NCI-H2196 (cell line): ENCODE data around the gene STAT5B.
A peak's percentile ranks its signal among the peaks of the same experiment; 100 is the strongest.
"Not testable (repeated sequence)": the region's sequence is repeated elsewhere in the genome, so short reads cannot be mapped to it uniquely, and the experiment has no call there.

ENCODE experiments used
- DNase-seq: peaks from one replicate; lab custom pipeline; 2025; ENCODE audit not compliant: unreplicated experiment; lab: John Stamatoyannopoulos, UW

The STAT5B gene

GRCh38 chr17:42198897-42199296 is 77.3 kb downstream of the STAT5B start:
- no peak for DNase-seq

- no peak for DNase-seq
Measured at GRCh38 chr17:42197564-42198156, 78.5 kb downstream of the STAT5B start.

GRCh38 chr17:42193969-42194899 is 82.0 kb downstream of the STAT5B start, which contains the start of gene GHDC:
Gene GHDC, minus strand, starts transcription at chr17:42194494. Its CDS starts 913 bp downstream, at chr17:42193581.
- peak; percentile 56 for DNase-seq

- no peak for DNase-seq
Measured at GRCh38 chr17:42193216-42193968, 82.8 kb downstream of the STAT5B start.

- no peak for DNase-seq
Measured at GRCh38 chr17:42192189-42193126, 83.7 kb downstream of the STAT5B start.

- DNase-seq = no peak
Measured at GRCh38 chr17:42191275-42191608, 84.9 kb downstream of the STAT5B start.

GRCh38 chr17:42190491-42191274 is 85.5 kb downstream of the STAT5B start:
- no peak for DNase-seq

- no peak for DNase-seq
Measured at GRCh38 chr17:42189651-42189965, 86.6 kb downstream of the STAT5B start.

- DNase-seq = no peak
Measured at GRCh38 chr17:42188749-42189650, 87.2 kb downstream of the STAT5B start.

- DNase-seq = no peak
Measured at GRCh38 chr17:42187833-42188232, 88.4 kb downstream of the STAT5B start.

GRCh38 chr17:42186191-42186590 is 90.0 kb downstream of the STAT5B start:
- DNase-seq = not testable (repeated sequence)

- DNase-seq = no peak
Measured at GRCh38 chr17:42185621-42185930, 90.6 kb downstream of the STAT5B start.

- DNase-seq = peak; percentile 3
Measured at GRCh38 chr17:42184713-42185620, 91.2 kb downstream of the STAT5B start, which contains the start of gene HCRT. Gene HCRT, minus strand, starts transcription at chr17:42185452. Its CDS starts 87 bp downstream, at chr17:42185365.

GRCh38 chr17:42183741-42184711 is 92.2 kb downstream of the STAT5B start:
- DNase-seq = no peak

GRCh38 chr17:42182927-42183734 is 93.1 kb downstream of the STAT5B start:
- no peak for DNase-seq

- DNase-seq = no peak
Measured at GRCh38 chr17:42181851-42182207, 94.4 kb downstream of the STAT5B start.
